ENCODE data around the gene DMD.

DNA sequence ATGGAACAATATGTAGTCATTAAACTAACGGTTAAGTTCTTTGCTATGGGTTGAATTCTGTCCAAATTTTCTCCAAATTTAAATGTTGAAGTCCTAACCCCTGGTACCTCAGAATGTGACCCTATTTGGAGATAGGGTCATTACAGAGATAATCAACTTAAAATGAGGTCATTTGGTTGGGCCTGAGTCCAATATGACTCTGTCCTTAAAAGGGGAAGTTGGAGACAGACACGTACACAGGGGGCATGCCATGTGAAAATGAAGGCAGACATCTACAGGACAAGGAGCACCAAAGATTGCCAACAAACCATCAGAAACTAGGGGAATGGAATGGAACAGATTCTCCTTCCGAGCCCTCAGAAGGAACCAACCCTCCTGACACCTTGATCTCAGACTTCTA, 1647.6 kb downstream of the DMD start:
- TF ChIP-seq, protein P1, sequence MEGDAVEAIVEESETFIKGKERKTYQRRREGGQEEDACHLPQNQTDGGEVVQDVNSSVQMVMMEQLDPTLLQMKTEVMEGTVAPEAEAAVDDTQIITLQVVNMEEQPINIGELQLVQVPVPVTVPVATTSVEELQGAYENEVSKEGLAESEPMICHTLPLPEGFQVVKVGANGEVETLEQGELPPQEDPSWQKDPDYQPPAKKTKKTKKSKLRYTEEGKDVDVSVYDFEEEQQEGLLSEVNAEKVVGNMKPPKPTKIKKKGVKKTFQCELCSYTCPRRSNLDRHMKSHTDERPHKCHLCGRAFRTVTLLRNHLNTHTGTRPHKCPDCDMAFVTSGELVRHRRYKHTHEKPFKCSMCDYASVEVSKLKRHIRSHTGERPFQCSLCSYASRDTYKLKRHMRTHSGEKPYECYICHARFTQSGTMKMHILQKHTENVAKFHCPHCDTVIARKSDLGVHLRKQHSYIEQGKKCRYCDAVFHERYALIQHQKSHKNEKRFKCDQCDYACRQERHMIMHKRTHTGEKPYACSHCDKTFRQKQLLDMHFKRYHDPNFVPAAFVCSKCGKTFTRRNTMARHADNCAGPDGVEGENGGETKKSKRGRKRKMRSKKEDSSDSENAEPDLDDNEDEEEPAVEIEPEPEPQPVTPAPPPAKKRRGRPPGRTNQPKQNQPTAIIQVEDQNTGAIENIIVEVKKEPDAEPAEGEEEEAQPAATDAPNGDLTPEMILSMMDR (conservative IDR thresholded peaks at IDR 0.05 in 1 of 2, IDR thresholded peaks at IDR 0.05 in 1 of 2; ENCODE audit: low read depth in 1 of 2, low read length in 2 of 2) = no peak
- no peak for TF ChIP-seq EZH2 (IDR thresholded peaks at IDR 0.05; ENCODE audit: low read length, missing control alignments)
